Fibroblast of mammary gland (primary cell): ENCODE measurements around the gene B3GALNT2.

Experiments
- DNase-seq: peaks from one replicate; pipeline ENCODE4 v3.0.0-alpha.2; 2010; ENCODE audit warnings: low read depth
- H3K4me3 ChIP-seq: 2 replicates; pipeline ENCODE4 v1.5.1; 2011; ENCODE audit warnings: low read depth, mild to moderate bottlenecking, low read length, moderate library complexity; ENCODE audit not compliant: control insufficient read depth
- CTCF ChIP-seq: conservative IDR thresholded peaks from 2 replicates; pipeline ENCODE4 v1.5.1; 2011; ENCODE audit warnings: low read depth, low read length, inconsistent platforms; ENCODE audit not compliant: control insufficient read depth, insufficient read depth

Gene B3GALNT2

DNA sequence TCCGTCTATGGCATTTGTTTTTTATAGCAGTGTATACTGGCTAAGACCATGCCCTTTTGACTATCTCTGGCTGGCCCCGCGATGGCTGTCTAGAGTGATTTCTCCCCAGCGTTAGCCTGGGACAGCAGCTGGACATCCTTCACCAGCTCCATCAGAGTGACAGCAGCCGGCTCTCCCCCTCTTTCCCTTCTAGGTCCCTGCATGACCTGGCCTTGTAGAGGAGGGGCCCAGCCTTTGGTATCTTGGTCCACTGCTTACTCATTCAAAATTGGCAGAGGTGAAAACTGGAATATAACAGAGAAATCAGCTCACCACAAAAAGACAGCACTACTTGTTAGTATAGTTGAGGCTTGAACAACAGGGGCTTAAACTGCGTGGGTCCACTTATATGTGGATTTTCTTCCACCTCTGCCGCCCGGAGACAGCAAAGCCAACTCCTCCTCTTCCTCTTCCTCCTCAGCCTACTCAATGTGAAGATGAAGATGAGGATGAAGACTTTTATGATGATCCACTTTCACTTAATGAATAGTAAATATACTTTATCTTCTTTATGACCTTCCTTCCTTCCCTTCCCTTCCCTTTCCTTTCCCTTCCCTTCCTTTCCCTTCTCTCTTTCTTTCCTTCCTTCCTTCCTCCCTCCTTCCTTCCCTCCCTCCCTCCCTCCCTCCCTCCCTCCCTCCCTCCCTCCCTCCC lies 29.4 kb upstream of the B3GALNT2 start:
- TF ChIP-seq CTCF = no peak
- no peak overlapping the region for H3K4me3 ChIP-seq
- DNase-seq = no peak

DNA sequence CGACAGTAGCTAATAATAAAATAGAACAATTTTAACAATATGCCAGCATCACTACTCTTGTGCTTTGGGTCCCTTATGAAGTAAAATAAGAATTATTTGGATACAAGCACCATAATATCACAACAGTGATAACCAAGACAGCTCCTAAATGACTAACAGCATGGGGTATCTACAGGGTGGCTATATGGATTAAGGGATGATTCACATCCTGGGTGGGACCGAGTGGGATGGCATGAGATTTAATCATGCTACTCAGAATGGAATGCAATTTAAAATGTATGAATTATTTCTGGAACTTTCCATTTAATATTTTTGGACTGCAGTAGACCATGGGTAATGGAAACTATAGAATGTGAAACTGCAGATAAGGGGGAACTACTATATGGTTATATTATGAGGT lies 28.1 kb upstream of the B3GALNT2 start:
- no peak overlapping the region for H3K4me3 ChIP-seq
- peak; percentile 57 for DNase-seq
- TF ChIP-seq CTCF = no peak

GRCh38 chr1:235527196-235527814 lies 23.1 kb upstream of the B3GALNT2 start:
- DNase-seq = no peak
- no peak for TF ChIP-seq CTCF

DNA sequence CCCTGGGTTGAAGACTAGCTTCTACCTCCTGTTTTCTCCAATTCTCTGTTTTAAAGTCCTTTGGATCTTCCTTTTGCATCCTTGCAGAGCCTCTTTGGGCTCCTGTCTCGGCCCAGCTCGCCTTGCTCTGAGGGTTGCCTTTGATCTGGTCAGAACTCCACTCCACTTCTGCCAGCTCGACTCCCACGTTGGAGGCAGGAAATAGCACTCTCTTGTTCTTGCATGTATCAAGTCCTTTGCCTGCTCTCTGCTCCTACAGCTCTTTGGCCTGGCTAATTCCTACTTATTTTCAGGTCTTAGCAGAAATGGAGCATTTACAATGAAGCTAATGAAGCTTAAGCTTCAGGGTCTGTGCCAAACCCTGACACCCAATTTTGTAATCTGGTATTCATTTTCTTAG lies 21.1 kb upstream of the B3GALNT2 start:
- no peak overlapping the region for H3K4me3 ChIP-seq
- no peak for DNase-seq
- no peak for TF ChIP-seq CTCF

More at GRCh38 chr1:235527196-235527814, 23.1 kb upstream of the B3GALNT2 start:
- H3K4me3 ChIP-seq = no peak overlapping the region

DNA sequence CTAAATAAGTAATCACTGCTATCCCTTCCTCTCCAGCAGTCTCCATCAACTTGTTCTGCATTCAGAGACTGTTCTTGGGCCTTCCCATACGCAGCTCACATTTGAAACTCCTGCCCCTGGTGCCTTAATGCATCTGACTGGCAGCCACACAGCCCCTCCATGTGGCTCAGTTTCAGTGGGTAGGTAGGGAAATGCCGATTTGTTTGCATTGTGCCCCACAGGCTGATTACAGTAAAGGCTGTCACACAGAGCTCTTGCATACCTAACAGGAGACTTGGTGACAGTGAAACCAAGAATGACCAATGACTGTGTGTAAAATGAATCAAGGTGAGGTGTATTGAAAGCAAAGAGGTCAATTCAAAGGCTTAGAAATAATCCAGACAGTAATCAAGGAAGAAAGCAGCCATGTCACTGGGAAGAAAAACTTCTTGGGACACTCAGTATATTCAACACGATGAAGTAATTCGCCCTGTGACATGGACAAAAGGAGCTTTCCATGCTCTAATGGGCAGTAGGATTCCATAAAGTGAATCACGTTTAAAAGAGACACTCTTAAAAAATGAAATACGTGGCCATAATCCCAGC lies 12.7 kb upstream of the B3GALNT2 start:
- no peak for TF ChIP-seq CTCF
- DNase-seq = no peak
- H3K4me3 ChIP-seq = no peak overlapping the region

DNA sequence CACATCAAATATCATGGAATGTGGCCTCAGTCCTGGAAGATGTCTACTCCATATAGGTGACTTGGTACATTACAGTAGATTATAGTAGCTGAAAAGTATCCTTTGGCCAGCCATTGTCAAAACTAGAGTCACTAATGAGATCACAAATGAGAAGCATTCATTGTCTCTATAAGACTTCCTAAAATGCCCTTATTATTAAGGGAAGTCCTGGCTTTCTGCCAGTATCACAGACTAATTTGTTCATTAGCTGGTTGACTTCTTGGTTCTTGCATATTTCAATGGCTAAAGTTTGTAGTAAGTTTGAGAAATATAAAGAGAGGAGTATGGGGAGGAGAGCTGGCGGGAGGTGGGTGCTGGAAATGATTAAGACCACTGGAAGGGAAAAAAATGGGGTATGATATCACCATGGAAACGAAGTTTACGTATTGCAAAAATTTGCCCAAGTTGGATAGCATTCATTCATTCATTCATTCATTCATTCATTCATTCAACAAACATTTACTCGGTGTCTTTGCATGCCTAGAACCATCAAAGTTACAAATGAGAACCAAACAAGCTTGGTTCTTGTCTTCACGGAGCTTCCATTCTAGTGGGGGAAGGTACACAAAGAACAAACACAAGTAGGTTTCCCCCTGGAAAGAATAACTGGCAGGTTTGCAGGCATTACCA lies 11.7 kb upstream of the B3GALNT2 start:
- no peak for DNase-seq

More for the DNA sequence above, 11.7 kb upstream of the B3GALNT2 start:
- TF ChIP-seq CTCF = no peak
- no peak overlapping the region for H3K4me3 ChIP-seq
